SIG-M5 treated with dmso at 0.1 percent for 504 hours (cell line): Measurements from ENCODE around the gene MTCL1.
A peak's percentile ranks its signal among the peaks of the same experiment; 100 is the strongest.
"Not testable (repeated sequence)": the region's sequence is repeated elsewhere in the genome, so short reads cannot be mapped to it uniquely, and the experiment has no call there.

Experiments used
- DNase-seq: peaks from one replicate; lab custom pipeline; 2025; ENCODE audit not compliant: unreplicated experiment; lab: John Stamatoyannopoulos, UW

MTCL1 gene

GRCh38 chr18:8741117-8741516 is 35.8 kb downstream of the MTCL1 start:
- DNase-seq = no peak

GRCh38 chr18:8741532-8741931 is 36.2 kb downstream of the MTCL1 start:
- no peak for DNase-seq

GRCh38 chr18:8742387-8743361 is 37.3 kb downstream of the MTCL1 start:
- no peak for DNase-seq

GRCh38 chr18:8744038-8744437 is 38.7 kb downstream of the MTCL1 start:
- DNase-seq = peak; percentile 6

GRCh38 chr18:8744656-8745055 is 39.3 kb downstream of the MTCL1 start:
- DNase-seq = no peak

GRCh38 chr18:8745355-8746014 is 40.1 kb downstream of the MTCL1 start:
- peak; percentile 91 for DNase-seq

- no peak for DNase-seq
Measured at GRCh38 chr18:8747440-8747937, 42.1 kb downstream of the MTCL1 start.

GRCh38 chr18:8749492-8749891 is 44.1 kb downstream of the MTCL1 start:
- no peak for DNase-seq

GRCh38 chr18:8750954-8751415 is 45.6 kb downstream of the MTCL1 start:
- DNase-seq = no peak

- DNase-seq = no peak
Measured at GRCh38 chr18:8751692-8752091, 46.3 kb downstream of the MTCL1 start.

GRCh38 chr18:8752329-8752728 is 47.0 kb downstream of the MTCL1 start:
- DNase-seq = no peak

GRCh38 chr18:8754995-8755960 is 49.9 kb downstream of the MTCL1 start:
- DNase-seq = no peak

- DNase-seq = no peak
Measured at GRCh38 chr18:8756571-8756970, 51.2 kb downstream of the MTCL1 start.

- no peak for DNase-seq
Measured at GRCh38 chr18:8757396-8757997, 52.1 kb downstream of the MTCL1 start.

- DNase-seq = no peak
Measured at GRCh38 chr18:8758466-8758865, 53.1 kb downstream of the MTCL1 start.

GRCh38 chr18:8760984-8761383 is 55.6 kb downstream of the MTCL1 start:
- no peak for DNase-seq

- DNase-seq = not testable (repeated sequence)
Measured at GRCh38 chr18:8761535-8761934, 56.2 kb downstream of the MTCL1 start.

- peak; percentile 45 for DNase-seq
Measured at GRCh38 chr18:8762968-8763367, 57.6 kb downstream of the MTCL1 start.

- DNase-seq = no peak
Measured at GRCh38 chr18:8763611-8764010, 58.3 kb downstream of the MTCL1 start.

- DNase-seq = no peak
Measured at GRCh38 chr18:8765783-8766463, 60.6 kb downstream of the MTCL1 start.
